Natural killer cell (primary cell): ENCODE results near the gene GSTT2. TPM values are rescaled to one million over a fixed set of nuclear protein-coding genes. Genes with fewer than 3 reads are reported as not detected.
A peak's percentile ranks its signal among the peaks of the same experiment; 100 is the strongest.
"Not testable (repeated sequence)": the region's sequence is repeated elsewhere in the genome, so short reads cannot be mapped to it uniquely, and the experiment has no call there.

Experiments used
- ATAC-seq, 3 donors: fragments of 150-1000 bp in 2 of 3; fragments of 200-7000 bp in 1 of 3; cut with Tn5 transposase; 1 replicate in 1 of 3; 2 replicates in 2 of 3; pipeline ENCODE4 v1.10.0; 2021; ENCODE audit warnings: mild to moderate bottlenecking in 2 of 3, moderate library complexity in 2 of 3
- DNase-seq, 2 donors: peaks; one replicate each; pipeline versions ENCODE4 v3.0.0 to v3.0.0-alpha.2; 2013 to 2021; ENCODE audit warnings: mixed read lengths in 1 of 2
- H3K27ac ChIP-seq: one replicate; pipeline ENCODE4 v1.5.1; 2013; ENCODE audit warnings: mild to moderate bottlenecking, low read length
- H3K27me3 ChIP-seq: one replicate; pipeline ENCODE4 v1.6.1; 2013; ENCODE audit warnings: low read length; ENCODE audit not compliant: control insufficient read depth, insufficient read depth
- H3K36me3 ChIP-seq: one replicate; pipeline ENCODE4 v1.6.1; 2013; ENCODE audit warnings: low read length; ENCODE audit not compliant: control insufficient read depth, insufficient read depth
- H3K4me1 ChIP-seq: one replicate; pipeline ENCODE4 v1.6.1; 2013; ENCODE audit warnings: low read length; ENCODE audit not compliant: control insufficient read depth, insufficient read depth
- H3K4me3 ChIP-seq: one replicate; pipeline ENCODE4 v1.5.1; 2013; ENCODE audit warnings: low read length
- H3K9me3 ChIP-seq: one replicate; pipeline ENCODE4 v1.6.1; 2013; ENCODE audit warnings: low read length; ENCODE audit not compliant: control insufficient read depth, insufficient read depth
- H3K27ac Mint-ChIP-seq, 2 donors: one replicate each; pipeline ENCODE4 v1.8.0; 2022; ENCODE audit warnings: mild to moderate bottlenecking in 2 of 2, mixed read lengths in 2 of 2, moderate library complexity in 1 of 2
- H3K27me3 Mint-ChIP-seq, 2 donors: one replicate each; pipeline ENCODE4 v1.8.0; 2022; ENCODE audit warnings: low read depth in 2 of 2, mixed read lengths in 2 of 2
- H3K36me3 Mint-ChIP-seq: one replicate; pipeline ENCODE4 v1.8.0; 2022; ENCODE audit warnings: mixed read lengths
- H3K4me1 Mint-ChIP-seq, 2 donors: one replicate each; pipeline ENCODE4 v1.8.0; 2022; ENCODE audit warnings: mixed read lengths in 2 of 2
- H3K4me3 Mint-ChIP-seq: one replicate; pipeline ENCODE4 v1.8.0; 2022; ENCODE audit warnings: mild to moderate bottlenecking, moderate library complexity, mixed read lengths
- H3K9me3 Mint-ChIP-seq, 2 donors: one replicate each; pipeline ENCODE4 v1.8.0; 2022; ENCODE audit warnings: mixed read lengths in 2 of 2
- CTCF ChIP-seq: fragments of 200-600 bp; IDR thresholded peaks from one replicate; pipeline ENCODE4 v1.8.0; 2022; ENCODE audit warnings: antibody characterized with exemption
- WGBS: methylation state at CpG from one replicate; pipeline ENCODE4 v1.1.7; 2013; ENCODE audit warnings: missing lambda C conversion rate; ENCODE audit not compliant: insufficient coverage; 5-methylcytosine and 5-hydroxymethylcytosine counted together
- intact Hi-C: fragments of 100-400 bp; cut with micrococcal nuclease; formaldehyde crosslinking; loops from one replicate; pipeline ENCODE4 v1.14.2; 2022
- total RNA-seq, 4 donors: library from RNA; stranded (reverse); fragments of 120-200 nt in 1 of 4; gene quantifications; one replicate each; pipeline versions ENCODE4 v1.2.3 to v1.2.4, GENCODE V29; 2013 to 2022

The GSTT2 gene
- total RNA-seq, 3 donors from 2014 or later (not counting 1 experiment from before 2014, with no cell fraction given): not detected

DNA sequence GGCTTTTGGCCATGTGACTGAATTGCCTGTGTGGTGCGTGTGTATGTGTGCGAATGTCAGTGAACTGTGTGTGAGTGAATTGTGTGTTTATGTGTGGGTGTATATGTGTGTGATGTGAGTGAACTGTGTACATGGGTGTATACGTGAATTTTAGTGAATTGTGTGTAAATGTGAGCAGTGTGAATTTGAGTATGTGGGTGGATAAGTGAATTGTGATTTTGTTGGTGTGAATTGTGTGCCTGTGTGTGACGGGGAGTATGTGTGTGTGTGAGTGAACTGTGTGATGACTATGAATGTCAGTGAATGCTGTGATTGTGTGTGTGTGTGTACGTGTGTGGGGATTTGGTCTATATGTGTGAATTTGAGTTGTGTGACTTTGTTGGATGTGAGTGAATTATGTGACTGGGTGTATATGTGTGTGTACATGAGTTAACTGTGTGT is 9.7 kb upstream of the GSTT2 start:
- Histone ChIP-seq H3K27me3 (no peaks in the 10 kb centered on the region), H3K9me3 (no peaks in the 10 kb centered on the region), H3K27ac (no peak overlapping the region), H3K36me3 (peaks cover 20% of the 10 kb centered on the region), H3K4me3 (no peak overlapping the region), H3K4me1 (peaks cover 4% of the 10 kb centered on the region)
- peaks cover 0 to 11% of the 10 kb centered on the region in 2 donors for H3K4me1 Mint-ChIP-seq
- ATAC-seq (no peak), DNase-seq (no peak)
- no peak for TF ChIP-seq CTCF
- 82% methylated on average over 5 of the region's 5 CpGs for WGBS
- H3K27me3 Mint-ChIP-seq: no peaks in the 10 kb centered on the region
- H3K27ac Mint-ChIP-seq: no peak overlapping the region
- intact Hi-C loops: no loop called here
- no peaks in the 10 kb centered on the region for H3K36me3 Mint-ChIP-seq
- peak overlapping the region; percentile 0 for H3K4me3 Mint-ChIP-seq
- no peaks in the 10 kb centered on the region for H3K9me3 Mint-ChIP-seq

DNA sequence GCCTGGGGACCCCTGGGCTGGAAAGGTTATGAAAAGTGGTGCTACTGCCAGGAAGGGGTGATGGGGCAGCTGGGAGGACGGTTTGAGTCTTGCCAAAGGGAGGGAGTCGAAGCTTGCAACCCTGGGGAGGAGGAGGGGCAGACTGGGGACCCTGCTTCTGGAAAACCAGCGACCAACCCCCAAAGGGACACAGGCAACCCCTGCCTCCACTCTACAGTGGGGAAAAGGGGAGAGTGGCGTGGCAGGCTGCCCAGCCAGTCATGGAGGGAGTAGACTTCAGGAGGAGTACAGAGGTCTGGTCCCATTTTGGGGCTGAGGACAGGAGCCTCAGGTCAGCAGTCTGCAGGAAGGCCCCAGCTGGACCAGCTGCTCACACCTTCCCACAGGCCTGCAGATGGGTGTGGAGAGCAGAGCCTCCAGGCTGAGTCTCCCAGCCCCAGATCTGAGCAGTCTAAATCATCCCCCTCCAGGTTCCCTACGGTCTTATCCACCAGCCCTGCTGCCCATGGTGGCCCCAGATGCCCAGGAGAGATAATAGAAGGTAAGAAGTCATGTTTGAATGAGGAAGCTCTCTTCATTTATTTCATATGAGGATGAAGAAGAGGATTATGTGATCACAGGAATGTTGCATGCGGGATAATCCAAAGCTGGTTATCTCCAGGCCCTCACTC is 9.0 kb upstream of the GSTT2 start:
- TF ChIP-seq CTCF: no peak
- WGBS: 79% methylated on average over 5 of the region's 6 CpGs
- Histone ChIP-seq H3K9me3 (no peaks in the 10 kb centered on the region), H3K36me3 (peaks cover 20% of the 10 kb centered on the region), H3K4me3 (no peak overlapping the region), H3K27ac (no peak overlapping the region), H3K27me3 (no peaks in the 10 kb centered on the region), H3K4me1 (peaks cover 4% of the 10 kb centered on the region)
- ATAC-seq (no peak), DNase-seq (no peak)
- Mint-ChIP-seq H3K27me3 (no peaks in the 10 kb centered on the region), H3K4me3 (no peak overlapping the region), H3K36me3 (no peaks in the 10 kb centered on the region), H3K27ac (no peak overlapping the region), H3K4me1 (peaks cover 0 to 11% of the 10 kb centered on the region in 2 donors), H3K9me3 (no peaks in the 10 kb centered on the region)
- intact Hi-C loops: no loop called here

DNA sequence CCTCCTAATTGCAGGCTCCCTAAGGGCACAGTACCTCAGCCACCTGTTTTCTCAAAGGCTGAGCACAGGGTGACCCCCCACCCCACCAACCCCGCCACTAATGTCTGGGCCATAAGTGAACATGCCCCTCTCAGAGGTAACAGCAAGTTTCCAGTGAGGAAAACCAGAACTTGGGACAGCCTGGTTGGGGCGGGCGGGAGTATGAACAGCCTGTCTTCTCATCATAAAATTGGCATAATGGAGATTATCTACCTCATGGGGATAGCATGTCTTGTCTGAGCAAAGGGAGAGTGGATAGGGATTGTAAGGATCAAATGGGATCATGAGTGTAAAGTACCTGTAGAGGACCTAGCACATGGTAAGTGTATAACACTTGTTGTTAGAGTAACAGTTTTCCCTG is 8.0 kb upstream of the GSTT2 start:
- H3K4me3 Mint-ChIP-seq, intact Hi-C loops, H3K27me3 ChIP-seq, ATAC-seq, H3K9me3 Mint-ChIP-seq, H3K27ac ChIP-seq, H3K27me3 Mint-ChIP-seq, H3K4me3 ChIP-seq, H3K27ac Mint-ChIP-seq, H3K4me1 ChIP-seq, DNase-seq, H3K9me3 ChIP-seq, H3K36me3 Mint-ChIP-seq: not testable (repeated sequence)
- peaks cover 0 to 11% of the 10 kb centered on the region in 2 donors for H3K4me1 Mint-ChIP-seq
- peaks cover 20% of the 10 kb centered on the region for H3K36me3 ChIP-seq
- 100% methylated on average over 3 of the region's 3 CpGs for WGBS

DNA sequence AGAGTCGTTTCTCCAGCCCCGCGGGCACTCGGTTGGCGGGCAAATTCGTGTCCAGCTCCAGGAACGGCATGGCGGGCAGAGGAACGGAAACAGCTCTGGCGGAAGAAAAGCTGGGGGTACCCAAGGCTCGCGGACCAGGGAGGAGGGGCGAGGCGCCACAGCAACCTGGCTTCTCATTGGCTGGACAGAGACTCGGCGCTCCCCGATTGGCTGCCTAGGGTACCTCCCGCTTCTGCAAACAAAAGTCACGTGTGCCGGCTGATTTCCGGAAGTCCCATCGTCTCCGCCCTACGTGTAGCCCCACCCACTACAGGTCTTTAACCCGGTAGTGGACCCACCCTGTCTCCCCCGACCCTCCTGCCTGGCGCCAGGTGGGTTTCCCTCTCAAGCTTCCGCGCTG is 5.6 kb upstream of the GSTT2 start, which contains the start of gene DDT:
Gene DDT, minus strand, starts transcription at position 97 of the 400 bp plus-strand sequence. Its CDS starts 27 bp downstream, at position 70.
- H3K9me3 ChIP-seq, H3K36me3 Mint-ChIP-seq, H3K4me3 Mint-ChIP-seq, DNase-seq, H3K4me1 ChIP-seq, H3K4me3 ChIP-seq, intact Hi-C loops, H3K27me3 ChIP-seq, H3K9me3 Mint-ChIP-seq, H3K27ac Mint-ChIP-seq, H3K27me3 Mint-ChIP-seq, H3K27ac ChIP-seq: not testable (repeated sequence)
- peaks cover 17% of the 10 kb centered on the region for H3K36me3 ChIP-seq
- ATAC-seq: peak; percentile 94 to 99 (median 97)
- H3K4me1 Mint-ChIP-seq: peaks cover 0 to 11% of the 10 kb centered on the region in 2 donors
- no CpG with 5 or more reads among the region's 29 CpGs for WGBS

- DNase-seq, H3K27ac ChIP-seq, intact Hi-C loops, H3K9me3 ChIP-seq, H3K27ac Mint-ChIP-seq, H3K4me3 ChIP-seq, H3K27me3 ChIP-seq, H3K4me1 Mint-ChIP-seq, H3K4me3 Mint-ChIP-seq, H3K4me1 ChIP-seq, H3K9me3 Mint-ChIP-seq, H3K27me3 Mint-ChIP-seq, H3K36me3 Mint-ChIP-seq: not testable (repeated sequence)
- peaks cover 17% of the 10 kb centered on the region for H3K36me3 ChIP-seq
- ATAC-seq: peak; percentile 25 to 44 (median 32)
- WGBS: no CpG with 5 or more reads among the region's 27 CpGs
Measured at GRCh38 chr22:23974836-23975352, 5.0 kb upstream of the GSTT2 start.

- H3K4me3 ChIP-seq, H3K4me3 Mint-ChIP-seq, H3K4me1 Mint-ChIP-seq, H3K9me3 Mint-ChIP-seq, H3K27me3 Mint-ChIP-seq, H3K27ac Mint-ChIP-seq, H3K4me1 ChIP-seq, H3K36me3 ChIP-seq, H3K27ac ChIP-seq, ATAC-seq, DNase-seq, H3K36me3 Mint-ChIP-seq, H3K27me3 ChIP-seq, intact Hi-C loops, H3K9me3 ChIP-seq: not testable (repeated sequence)
- 90% methylated on average over 2 of the region's 12 CpGs for WGBS
Measured at GRCh38 chr22:23977304-23977703, 2.6 kb upstream of the GSTT2 start.
